DMS153 (cell line): Measurements from ENCODE around the gene ABCA3.
"Not testable (repeated sequence)": the region's sequence is repeated elsewhere in the genome, so short reads cannot be mapped to it uniquely, and the experiment has no call there.

Experiments used
- DNase-seq: peaks from one replicate; lab custom pipeline; 2025; lab: John Stamatoyannopoulos, UW

The ABCA3 gene

GRCh38 chr16:2340564-2341455 is at the start of gene ABCA3:
ABCA3 (minus strand) TSS chr16:2340728; CDS start chr16:2326466, 14,262 bp downstream.
- peak; percentile 87 for DNase-seq

DNA sequence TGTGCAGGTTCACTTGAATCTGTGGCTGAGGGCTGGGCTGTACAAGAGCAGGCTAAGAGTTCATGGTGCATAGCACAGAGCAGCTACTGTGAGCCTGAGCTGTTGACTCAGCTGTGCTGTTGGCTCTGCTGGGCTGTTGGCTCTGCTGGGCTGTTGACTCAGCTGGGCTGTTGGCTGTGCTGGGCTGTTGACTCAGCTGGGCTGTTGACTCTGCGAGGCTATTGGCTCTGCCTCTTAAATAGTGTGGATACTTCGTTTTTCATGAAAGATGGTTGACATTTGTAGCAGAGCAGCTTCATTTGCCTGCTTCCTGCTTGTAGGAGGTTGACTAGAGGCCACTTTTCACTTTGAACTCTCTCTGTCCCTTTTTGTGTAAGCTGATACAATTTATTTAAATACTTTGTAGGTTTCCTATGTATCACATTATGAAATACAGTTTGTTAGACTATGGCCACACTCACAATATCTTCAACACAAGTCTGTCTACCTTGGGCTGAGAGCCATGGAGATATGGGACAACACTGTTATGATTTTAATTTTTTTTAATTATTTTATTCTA is 48.4 kb upstream of the ABCA3 start:
- DNase-seq = peak; percentile 17

DNA sequence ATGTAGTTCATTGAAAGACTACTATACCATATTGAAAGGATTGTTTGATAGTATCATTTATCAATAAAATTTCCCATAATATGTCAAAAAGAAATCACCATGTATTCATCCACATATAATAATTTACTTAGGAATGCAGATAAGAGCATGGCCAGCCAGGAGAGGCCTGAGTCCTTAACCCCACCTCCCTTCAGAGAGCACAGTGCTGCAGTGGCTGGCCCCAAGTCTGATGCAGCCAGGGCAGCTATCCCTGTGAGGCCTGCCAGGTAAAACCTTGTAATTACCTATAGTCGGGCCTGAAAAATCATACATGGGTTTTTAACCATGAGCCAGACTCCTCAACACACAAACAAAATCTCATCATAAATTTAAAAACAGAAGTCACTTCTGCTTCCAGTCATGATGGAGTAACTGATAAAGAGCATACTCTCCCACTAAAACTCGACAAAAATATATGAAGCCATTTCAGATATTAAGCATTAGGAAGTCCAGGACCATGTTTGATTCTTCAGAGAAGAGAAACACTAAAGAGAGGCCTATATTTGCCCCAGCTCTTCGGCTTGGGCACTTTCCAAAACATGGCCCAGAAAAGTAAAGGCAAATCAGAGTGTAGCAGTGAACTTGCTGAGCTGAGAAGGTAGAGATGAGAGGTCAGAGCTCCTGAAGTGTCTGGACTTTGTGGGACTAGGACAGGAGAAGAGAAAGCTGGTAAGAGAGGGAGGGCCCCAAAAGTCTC is 47.8 kb upstream of the ABCA3 start:
- no peak for DNase-seq

DNA sequence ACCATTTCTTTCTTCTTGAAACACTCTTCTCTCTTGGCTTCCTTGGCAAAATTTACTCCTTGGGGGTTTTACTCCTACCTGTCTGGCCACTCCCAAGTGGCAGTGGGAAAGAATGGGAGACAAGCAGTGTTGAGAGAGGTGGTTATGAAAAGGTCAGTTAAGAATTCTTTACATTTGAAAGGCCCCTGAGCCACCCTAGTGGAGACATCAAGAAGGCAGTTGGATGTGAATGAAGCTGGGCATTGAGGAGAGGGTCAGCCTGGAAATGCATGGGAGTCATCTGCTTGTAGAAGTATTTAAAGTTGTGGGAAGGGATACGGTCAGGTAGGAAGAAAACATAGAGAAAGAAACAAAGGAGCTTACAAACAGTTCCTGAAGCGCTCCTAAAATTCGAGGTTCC is 46.5 kb upstream of the ABCA3 start:
- no peak for DNase-seq

GRCh38 chr16:2385982-2386381 is 45.5 kb upstream of the ABCA3 start:
- not testable (repeated sequence) for DNase-seq

DNA sequence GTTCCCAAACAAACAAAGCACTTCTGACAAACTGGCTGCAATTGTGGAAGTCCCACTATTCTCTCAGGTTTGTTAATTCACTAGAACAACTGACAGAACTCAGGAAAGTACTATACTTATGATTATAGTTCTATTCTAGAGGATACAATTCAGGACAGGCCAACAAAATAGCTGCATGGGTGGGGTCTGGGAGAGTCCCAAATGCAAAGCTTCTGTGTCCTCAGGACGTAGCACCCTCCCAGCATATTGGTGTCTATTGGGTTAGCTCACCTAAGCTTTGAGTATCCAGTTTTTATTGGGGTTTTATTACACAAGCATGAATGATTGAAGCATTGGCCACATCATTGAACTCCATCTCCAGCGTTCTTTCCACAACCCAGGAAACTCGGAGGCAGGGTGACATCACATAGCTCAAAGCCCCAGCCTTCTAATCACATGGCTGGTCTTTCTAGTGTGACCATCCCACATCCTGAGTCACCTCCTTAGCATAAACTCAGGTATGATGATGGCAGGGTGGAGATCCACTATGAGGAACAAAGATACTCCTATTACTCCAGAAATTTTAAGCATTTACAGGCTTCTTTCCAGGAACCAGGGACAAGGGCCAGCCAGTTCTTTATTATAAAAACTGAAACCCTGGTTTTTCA is 44.8 kb upstream of the ABCA3 start:
- DNase-seq = no peak

DNA sequence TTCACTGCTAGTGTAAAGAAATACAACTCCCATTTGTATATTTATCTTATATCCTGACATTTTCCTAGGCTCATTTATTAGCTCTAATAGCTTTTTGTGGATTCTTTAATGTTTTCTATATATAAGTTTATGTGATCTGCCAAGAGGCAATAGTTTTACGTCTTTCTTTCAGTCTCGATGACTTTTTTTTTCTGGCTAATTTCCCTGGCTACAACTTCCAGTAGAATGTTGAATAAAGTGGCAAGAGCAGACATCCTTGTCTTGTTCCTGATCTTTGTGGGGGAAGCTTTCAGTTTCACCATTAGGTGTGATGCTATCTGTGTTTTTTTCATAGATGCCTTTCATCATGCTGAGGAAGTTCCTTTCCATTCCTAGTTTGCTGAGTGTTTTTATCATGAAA is 43.9 kb upstream of the ABCA3 start:
- DNase-seq = no peak

GRCh38 chr16:2383501-2383900 is 43.0 kb upstream of the ABCA3 start:
- DNase-seq = no peak

GRCh38 chr16:2374644-2375043 is 34.1 kb upstream of the ABCA3 start:
- no peak for DNase-seq

- no peak for DNase-seq
These were observed 32.6 kb upstream of the ABCA3 start for GRCh38 chr16:2373176-2373575.

GRCh38 chr16:2372684-2373083 is 32.2 kb upstream of the ABCA3 start:
- no peak for DNase-seq

GRCh38 chr16:2371421-2371820 is 30.9 kb upstream of the ABCA3 start:
- DNase-seq = no peak

GRCh38 chr16:2370721-2371120 is 30.2 kb upstream of the ABCA3 start:
- no peak for DNase-seq

- DNase-seq = no peak
These were observed 26.3 kb upstream of the ABCA3 start for GRCh38 chr16:2366660-2367309.

GRCh38 chr16:2365397-2366294 is 25.1 kb upstream of the ABCA3 start:
- no peak for DNase-seq

DNA sequence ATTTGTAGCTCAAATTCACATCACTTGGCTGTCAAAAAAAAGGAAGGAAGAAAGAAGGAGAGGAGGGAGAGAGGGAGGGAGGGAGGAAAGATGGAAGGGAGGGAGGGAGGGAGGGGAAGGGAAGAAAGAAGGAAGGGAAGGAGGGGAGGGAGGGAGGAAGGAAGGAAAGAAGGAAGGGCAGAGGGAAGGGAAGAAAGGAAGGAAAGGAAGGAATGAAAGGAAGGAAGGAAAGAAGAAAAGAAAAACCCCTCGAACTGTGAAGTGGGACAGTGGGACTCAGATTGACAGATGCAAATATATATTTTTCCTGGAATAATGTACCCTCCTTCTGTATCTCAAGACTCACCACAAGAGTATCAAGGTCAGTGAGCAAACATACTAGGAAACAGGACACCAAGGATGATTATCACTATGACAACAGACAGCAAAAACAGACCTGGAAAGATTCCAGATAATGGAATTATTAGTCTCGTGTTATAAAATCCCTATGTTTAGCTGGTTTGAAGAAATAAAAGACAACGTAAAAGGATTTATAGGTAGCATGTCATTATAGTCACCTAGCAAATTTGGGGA is 24.2 kb upstream of the ABCA3 start:
- DNase-seq = no peak

DNA sequence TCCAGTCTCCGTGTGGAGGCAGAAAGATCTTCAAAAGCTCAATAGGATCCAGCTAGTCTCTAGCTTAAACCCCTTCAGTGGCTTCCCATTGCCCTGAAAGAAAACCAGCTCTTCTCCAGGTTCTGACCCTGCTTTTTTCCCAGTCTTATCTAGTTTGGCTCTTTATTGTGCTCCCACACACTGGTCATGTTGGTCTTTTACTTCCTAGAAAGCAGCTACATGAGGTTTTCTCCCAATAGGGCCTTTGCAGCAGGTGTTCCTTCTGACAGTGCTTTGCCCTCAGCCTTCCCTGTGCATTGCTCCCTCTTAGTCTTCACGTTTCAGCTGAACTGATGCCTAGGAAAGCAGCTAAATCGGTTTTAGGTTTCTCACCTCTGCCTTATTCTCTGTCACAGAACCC is 21.7 kb upstream of the ABCA3 start:
- no peak for DNase-seq

DNA sequence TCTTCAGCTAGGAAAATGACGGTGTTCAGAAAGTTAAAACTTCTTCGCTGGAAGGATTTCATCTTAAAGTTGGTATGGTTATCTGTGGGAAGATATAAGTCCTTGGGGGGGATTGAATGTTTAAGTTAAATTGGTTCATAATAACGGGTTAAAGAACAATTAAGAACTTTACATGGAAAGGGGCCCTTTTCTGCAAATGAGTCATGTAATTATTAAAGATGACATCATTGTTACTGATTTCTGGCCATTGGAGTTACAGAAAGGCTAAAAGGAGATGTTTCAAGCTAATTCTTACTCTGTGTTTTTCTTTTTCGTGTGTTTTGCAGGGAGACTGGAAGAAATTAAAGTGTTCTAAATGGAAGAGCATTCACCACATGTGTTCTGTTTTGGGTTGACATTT is 20.6 kb upstream of the ABCA3 start:
- DNase-seq = no peak

GRCh38 chr16:2359919-2360318 is 19.4 kb upstream of the ABCA3 start:
- no peak for DNase-seq

DNA sequence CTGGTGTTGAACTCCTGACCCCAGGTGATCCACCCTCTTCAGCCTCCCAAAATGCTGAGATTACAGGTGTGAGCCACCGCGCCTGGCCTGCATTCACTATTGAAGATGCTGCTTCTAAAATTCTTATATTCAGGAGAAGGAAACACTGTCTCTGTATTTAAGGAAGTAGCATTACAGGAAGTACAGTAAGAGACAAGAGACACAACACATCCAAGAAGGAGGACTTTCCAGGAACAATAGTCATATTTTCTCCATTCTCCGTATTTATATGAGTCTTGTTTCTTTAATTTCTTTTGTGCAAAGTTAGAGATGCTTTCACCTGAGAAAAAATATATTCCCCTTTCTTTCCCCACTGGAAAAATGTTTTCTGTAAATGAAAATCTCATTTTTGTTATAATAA is 18.3 kb upstream of the ABCA3 start:
- no peak for DNase-seq

GRCh38 chr16:2357331-2357730 is 16.8 kb upstream of the ABCA3 start:
- no peak for DNase-seq
